HepG2 (cell line): ENCODE results near the gene NEMF. TPM values are rescaled to one million over a fixed set of nuclear protein-coding genes. Genes with fewer than 3 reads are reported as not detected.

Experiments
- AFF4 ChIP-seq: sonication (generic); formaldehyde crosslinking; IDR thresholded peaks from 2 replicates; pipeline ENCODE4 v1.4.0; 2020; ENCODE audit warnings: missing genetic modification reagents
- CHD4 ChIP-seq: fragments of 200-600 bp; sonication (generic); IDR thresholded peaks from 2 replicates; pipeline ENCODE4 v1.7.0; 2017; ENCODE audit warnings: mild to moderate bottlenecking, low read length, borderline replicate concordance
- DDIT3 ChIP-seq: sonication (generic); formaldehyde crosslinking; IDR thresholded peaks from 2 replicates; pipeline ENCODE4 v1.4.0; 2020; ENCODE audit warnings: mild to moderate bottlenecking, missing genetic modification reagents
- E2F5 ChIP-seq: sonication (generic); formaldehyde crosslinking; conservative IDR thresholded peaks from 2 replicates; pipeline ENCODE4 v1.4.0; 2020; ENCODE audit warnings: missing genetic modification reagents
- ELF1 ChIP-seq: sonication (generic); formaldehyde crosslinking; IDR thresholded peaks from 2 replicates; pipeline ENCODE4 v1.4.0; 2020; ENCODE audit warnings: missing genetic modification reagents
- GLMP ChIP-seq: sonication (generic); formaldehyde crosslinking; IDR thresholded peaks from 2 replicates; pipeline ENCODE4 v1.9.0; 2021; ENCODE audit warnings: missing genetic modification reagents, mild to moderate bottlenecking, borderline replicate concordance
- GRHL1 ChIP-seq: sonication (generic); formaldehyde crosslinking; conservative IDR thresholded peaks from 2 replicates; pipeline ENCODE4 v1.8.0; 2022; ENCODE audit warnings: missing genetic modification reagents
- HOXA3 ChIP-seq: sonication (generic); formaldehyde crosslinking; IDR thresholded peaks from 2 replicates; pipeline ENCODE4 v1.5.0; 2020; ENCODE audit warnings: missing genetic modification reagents
- KAT2B ChIP-seq: fragments of 150-350 bp; IDR thresholded peaks from 2 replicates; pipeline ENCODE4 v1.6.1; 2014; ENCODE audit warnings: low read depth, low read length, borderline replicate concordance
- KDM2A ChIP-seq: sonication (generic); formaldehyde crosslinking; IDR thresholded peaks from 2 replicates; pipeline ENCODE4 v1.4.0; 2020; ENCODE audit warnings: low read depth, missing genetic modification reagents, borderline replicate concordance
- NKX3-1 ChIP-seq: sonication (generic); formaldehyde crosslinking; IDR thresholded peaks from 2 replicates; pipeline ENCODE4 v1.5.0; 2020; ENCODE audit warnings: missing genetic modification reagents
- PHF21A ChIP-seq: sonication (generic); formaldehyde crosslinking; IDR thresholded peaks from 2 replicates; pipeline ENCODE4 v1.5.0; 2020; ENCODE audit warnings: mild to moderate bottlenecking, missing genetic modification reagents
- PREB ChIP-seq: sonication (generic); formaldehyde crosslinking; IDR thresholded peaks from 2 replicates; pipeline ENCODE4 v1.4.0; 2020; ENCODE audit warnings: missing genetic modification reagents
- PRMT3 ChIP-seq: sonication (generic); formaldehyde crosslinking; IDR thresholded peaks from 2 replicates; pipeline ENCODE4 v1.8.1; 2022; ENCODE audit warnings: low read depth, mild to moderate bottlenecking, moderate library complexity, missing genetic modification reagents, borderline replicate concordance
- RNF219 ChIP-seq: sonication (generic); formaldehyde crosslinking; IDR thresholded peaks from 2 replicates; pipeline ENCODE4 v1.5.0; 2020; ENCODE audit warnings: mild to moderate bottlenecking, missing genetic modification reagents
- ZNF205 ChIP-seq: IDR thresholded peaks from 2 replicates; pipeline ENCODE4 v1.6.1; 2018; ENCODE audit warnings: missing biosample characterization, missing genetic modification reagents
- ZNF652 ChIP-seq: IDR thresholded peaks from 2 replicates; pipeline ENCODE4 v1.6.1; 2016; ENCODE audit warnings: low read depth, borderline replicate concordance
- polyA plus RNA-seq, 8 experiments: library from polyadenylated mRNA; depleted of rRNA in 3 of 8; stranded (reverse) in 7 of 8; unstranded in 1 of 8; fragments of >200 nt; fragmentation: Illumina TruSeq in 4 of 8; extraction: Trizol in 4 of 8; gene quantifications; 2 replicates each; pipeline versions ENCODE4 v1.2.1 to v1.2.3, GENCODE V29; 2011 to 2016; ENCODE audit warnings: low read depth in 4 of 8, missing spikeins in 1 of 8, mixed read lengths in 1 of 8; ENCODE audit not compliant: insufficient read depth in 1 of 8
- total RNA-seq, 5 experiments: library from RNA; depleted of rRNA; stranded (reverse); fragments of >200 nt; fragmentation: Illumina TruSeq; extraction: Trizol; gene quantifications; 2 replicates each; pipeline ENCODE4 v1.2.3, GENCODE V29; 2016; ENCODE audit warnings: low read depth in 1 of 5

The NEMF gene
- total and polyA plus RNA-seq, 2 of the 13 experiments (the other 11 are each of a cell fraction or from before 2014, with no cell fraction given), result 21.3 to 57.9 TPM

GRCh38 chr14:49892636-49893308 is 40.2 kb upstream of the NEMF start, which contains the start of gene ARF6 (continued):
- TF ChIP-seq PREB (CRISPR knock-in tag), result no peak
- no peak for TF ChIP-seq GRHL1 (CRISPR knock-in tag)
- TF ChIP-seq AFF4 (CRISPR knock-in tag), result peak; percentile 71; the same call in 1 of the 2 replicates
- TF ChIP-seq RNF219 (CRISPR knock-in tag), result peak; percentile 93; the same call in 1 of the 2 replicates
- no peak for TF ChIP-seq ZNF652 (CRISPR knock-in tag)
- no peak for TF ChIP-seq DDIT3 (CRISPR knock-in tag)
- TF ChIP-seq ELF1 (CRISPR knock-in tag), result peak; percentile 74
- TF ChIP-seq CHD4, result no peak
- peak; percentile 85 for TF ChIP-seq HOXA3 (CRISPR knock-in tag)
- TF ChIP-seq KAT2B, result no peak
- no peak for TF ChIP-seq PRMT3
- TF ChIP-seq GLMP, result no peak
- 0 out of 2 replicates have a peak, but pooled peaks have one; percentile 0 for TF ChIP-seq NKX3-1 (CRISPR knock-in tag)
- TF ChIP-seq E2F5, result no peak; the same call in 1 of the 2 replicates
- TF ChIP-seq KDM2A (CRISPR knock-in tag), result peak; percentile 92
- peak; percentile 56; the same call in 1 of the 2 replicates for TF ChIP-seq PHF21A
- no peak for TF ChIP-seq ZNF205
